Globus pallidus (tissue), 1 donor: Measurements from ENCODE around the gene CDC40.
"Not testable (repeated sequence)": the region's sequence is repeated elsewhere in the genome, so short reads cannot be mapped to it uniquely, and the experiment has no call there.

Experiments
- DNase-seq: peaks from one replicate; pipeline ENCODE4 v3.0.0-alpha.2; 2015; ENCODE audit warnings: low spot score

CDC40 gene

DNA sequence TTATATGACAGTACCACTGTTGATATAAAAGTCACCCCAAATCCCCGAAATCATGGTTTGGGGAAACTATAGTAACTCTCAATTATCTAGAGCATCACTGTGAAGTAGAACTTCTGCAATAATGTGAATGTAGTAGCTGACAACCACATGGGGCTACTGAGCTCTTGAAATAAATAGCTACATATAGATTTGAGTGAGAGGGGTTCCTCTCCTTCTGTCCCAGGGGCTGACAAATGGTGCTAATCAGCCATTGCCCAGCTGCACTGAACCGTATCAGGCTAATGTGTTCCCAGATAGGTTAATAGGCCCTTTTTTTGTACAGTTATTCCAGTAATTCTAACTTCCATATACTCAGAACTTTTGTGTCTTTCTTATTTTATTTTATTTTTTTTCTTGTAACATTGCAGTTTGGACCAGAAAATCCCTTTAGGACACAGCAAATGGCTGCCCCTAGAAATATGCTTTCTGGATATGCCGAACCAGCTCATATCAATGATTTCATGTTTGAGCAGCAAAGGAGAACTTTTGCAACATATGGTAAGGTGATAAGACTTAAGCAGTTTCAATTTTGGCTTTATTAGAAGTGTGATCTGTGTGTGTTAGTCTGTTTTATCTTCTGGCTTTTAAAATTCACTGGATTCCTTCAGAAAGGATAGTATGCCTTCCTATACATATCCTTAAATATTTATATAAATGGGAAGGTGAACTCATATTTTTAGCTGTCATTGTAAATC is 21.1 kb downstream of the CDC40 start:
- DNase-seq = no peak

DNA sequence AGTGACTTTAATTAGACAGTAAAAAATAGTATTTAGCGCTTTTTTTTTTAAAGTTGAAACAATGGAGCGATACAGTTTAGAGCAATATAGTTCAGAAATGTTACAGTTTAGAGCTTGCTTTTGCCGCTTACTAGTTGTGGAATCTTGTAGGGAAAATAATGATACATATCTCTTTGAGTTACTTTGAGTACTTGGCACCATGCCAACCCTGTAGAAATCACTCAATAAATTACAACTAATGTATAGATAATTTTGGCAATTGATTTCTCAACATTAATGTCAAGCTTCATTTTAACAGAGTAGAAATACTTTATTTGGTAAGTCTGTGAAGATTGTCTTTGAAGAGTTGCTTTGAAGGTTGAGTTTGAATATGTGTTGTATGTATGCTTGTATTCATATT is 27.4 kb downstream of the CDC40 start:
- no peak for DNase-seq

DNA sequence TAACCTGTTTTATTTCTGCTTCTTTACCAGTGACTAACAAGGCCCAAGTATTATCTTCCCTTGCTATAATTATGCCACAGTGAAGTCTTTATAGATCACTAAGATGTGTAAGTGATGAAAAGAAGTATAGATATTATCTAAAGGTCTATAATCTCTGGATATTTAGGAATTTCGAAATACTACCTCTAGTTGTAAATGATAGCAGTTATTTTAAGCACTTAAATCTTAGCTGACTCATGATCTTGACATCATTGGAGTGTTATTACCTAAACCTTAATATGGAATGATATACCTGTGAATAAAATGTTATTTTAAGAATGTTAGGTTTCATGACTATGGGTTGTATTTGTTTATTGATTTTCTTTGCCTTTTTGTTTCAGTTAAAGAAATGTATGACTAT is 31.5 kb downstream of the CDC40 start:
- DNase-seq = no peak

DNA sequence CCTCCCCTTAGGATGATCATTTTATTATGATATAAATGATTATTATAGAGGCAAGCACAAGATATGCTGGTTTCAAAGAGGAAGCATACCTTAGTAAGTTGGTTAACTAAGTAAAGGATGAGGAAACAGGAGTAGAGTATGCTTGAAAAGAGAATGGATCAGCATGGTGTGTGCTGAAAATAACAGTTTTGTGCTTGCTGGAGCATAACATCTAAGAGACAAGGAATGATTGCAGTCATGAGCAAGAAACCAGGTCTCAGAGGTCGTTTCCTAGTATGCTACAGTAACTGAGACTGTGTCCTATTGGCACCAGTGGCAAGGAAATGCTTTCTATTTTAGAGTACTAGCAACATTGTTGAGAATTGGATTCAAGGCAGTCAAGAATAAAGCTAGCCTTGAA is 34.1 kb downstream of the CDC40 start:
- DNase-seq = no peak

DNA sequence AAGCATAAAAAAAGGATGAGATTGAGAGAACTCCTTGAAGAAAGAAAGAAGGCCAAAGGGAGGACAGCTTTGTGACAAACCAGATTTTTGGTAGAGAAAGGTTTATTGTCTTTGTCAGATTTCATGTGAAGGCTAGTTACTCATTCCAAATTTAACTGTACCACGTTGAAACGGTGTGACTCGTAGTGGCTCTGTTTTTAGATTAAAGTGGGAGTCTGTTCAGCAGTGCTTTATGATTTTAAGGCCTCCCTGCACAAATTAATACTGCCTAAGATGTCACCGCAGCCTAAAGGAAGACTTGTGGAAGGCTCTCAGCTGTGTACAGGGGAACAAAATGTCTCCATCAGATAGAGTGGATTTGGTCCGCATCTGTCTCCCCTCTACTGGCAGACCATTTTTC is 35.9 kb downstream of the CDC40 start:
- no peak for DNase-seq

DNA sequence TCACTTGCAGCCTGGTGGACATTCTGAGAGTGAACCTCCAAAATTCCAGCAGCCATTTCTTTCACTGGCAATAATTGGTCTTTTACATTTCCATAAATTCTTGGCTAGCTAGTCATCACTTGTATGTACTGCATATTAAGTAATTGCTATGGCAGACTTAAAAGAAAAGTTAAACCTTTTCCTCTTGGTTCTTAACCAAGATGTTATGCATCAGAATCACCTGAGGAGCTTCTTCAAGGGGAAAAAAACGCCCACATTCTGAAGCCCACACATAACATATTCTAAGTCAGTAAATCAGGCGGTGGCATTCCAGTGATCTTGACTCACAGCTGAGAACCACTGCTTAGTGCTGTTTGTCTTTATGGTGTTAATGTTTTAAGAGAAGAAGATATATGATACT is 37.0 kb downstream of the CDC40 start:
- DNase-seq = no peak

DNA sequence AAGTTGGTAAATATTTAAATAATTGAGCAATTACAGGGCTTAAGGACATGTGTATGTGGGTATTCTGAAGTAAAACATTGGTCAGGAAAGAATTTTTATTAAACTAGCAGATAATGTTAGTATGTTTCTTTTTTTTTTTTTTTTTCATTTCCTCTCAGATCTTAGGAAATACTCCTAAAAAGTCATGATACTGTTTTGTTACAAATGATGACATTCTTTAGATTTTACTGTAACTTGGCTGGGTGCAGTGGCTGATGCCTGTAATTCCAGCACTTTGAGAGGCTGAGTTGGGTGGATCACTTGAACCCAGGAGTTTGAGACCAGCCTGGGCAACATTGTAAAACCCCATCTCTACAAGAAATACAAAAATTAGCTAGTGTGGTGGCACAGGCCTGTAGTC is 41.5 kb downstream of the CDC40 start:
- DNase-seq = no peak

DNA sequence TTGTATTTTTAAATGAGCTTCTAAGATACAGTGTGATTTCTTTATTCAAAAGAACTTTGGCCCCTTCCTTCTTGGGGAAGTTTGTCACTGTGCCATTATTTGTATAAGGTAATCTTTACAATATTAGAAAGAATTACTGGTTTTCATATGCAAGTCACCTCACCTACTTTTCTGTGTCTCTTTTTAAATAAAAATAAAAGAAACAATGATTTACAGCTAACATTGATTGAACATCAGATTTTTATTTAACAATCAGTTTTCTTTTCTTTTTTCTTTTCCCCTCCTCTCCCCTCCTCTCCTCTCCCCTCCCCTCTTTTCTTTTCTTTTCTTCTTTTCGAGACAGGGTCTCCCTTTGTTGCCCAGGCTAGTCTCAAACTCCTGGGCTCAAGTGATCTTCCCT is 46.0 kb downstream of the CDC40 start:
- DNase-seq = no peak

DNA sequence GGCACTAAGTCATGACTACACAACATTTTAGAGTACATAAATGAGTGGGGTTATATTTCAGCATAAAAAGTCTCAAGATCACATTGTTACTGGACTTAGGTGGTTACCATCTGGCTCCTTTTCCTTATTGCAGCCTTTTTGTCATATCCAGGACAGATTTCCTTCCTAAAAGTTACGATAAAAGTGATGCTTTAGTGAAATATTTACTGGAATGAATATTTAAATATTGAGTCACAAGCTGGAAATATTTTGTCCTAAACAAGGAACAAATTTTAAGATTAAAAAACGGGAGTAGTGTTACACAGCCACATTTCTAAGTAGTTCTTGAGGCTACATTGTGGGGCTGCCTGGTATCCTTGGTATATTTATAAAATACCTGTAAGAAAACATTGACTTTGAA is 52.2 kb downstream of the CDC40 start:
- DNase-seq = no peak

DNA sequence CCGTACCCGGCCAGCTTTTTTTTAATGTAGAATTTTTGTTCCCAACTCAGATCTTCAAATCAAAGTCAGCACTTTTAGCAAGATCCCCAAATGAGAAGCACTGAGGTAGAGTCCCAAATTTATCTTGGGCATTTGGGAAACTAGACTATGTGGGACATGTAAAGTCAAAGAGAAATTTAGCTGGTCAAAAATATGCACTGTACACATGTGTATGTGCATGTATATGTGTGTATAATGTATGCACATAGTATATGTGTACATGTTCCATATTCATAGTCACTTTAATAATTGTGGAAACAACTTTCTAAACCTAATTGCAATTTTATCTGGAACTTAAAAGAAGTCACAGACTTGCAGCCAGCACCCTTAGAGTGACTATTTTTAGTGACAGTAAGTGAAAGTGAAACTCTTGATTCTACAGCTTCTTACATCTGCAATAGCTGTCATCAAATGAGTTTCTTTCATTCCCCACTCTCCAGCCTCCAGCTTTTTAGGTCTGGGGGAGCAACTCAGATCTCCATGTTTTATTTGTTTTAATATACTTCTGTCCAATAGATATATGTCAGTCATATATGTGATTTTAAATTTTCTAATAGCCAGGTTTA is 53.6 kb downstream of the CDC40 start:
- no peak for DNase-seq

DNA sequence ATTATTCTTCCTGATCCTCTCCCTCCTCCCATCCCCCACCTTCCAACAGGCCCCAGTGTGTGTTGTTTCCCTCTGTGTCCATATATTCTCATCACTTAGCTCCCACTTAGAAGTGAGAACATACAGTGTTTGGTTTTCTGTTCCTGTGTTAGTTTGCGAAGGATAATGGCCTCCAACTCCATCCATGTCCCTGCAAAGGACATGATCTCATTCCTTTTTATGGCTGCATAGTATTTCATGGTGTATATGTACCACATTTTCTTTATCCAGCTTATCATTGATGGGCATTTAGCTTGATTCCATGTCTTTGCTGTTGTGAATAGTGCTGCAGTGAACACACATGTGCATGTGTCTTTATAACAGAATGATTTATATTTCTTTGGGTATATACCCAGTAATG is 55.8 kb downstream of the CDC40 start:
- DNase-seq = not testable (repeated sequence)

DNA sequence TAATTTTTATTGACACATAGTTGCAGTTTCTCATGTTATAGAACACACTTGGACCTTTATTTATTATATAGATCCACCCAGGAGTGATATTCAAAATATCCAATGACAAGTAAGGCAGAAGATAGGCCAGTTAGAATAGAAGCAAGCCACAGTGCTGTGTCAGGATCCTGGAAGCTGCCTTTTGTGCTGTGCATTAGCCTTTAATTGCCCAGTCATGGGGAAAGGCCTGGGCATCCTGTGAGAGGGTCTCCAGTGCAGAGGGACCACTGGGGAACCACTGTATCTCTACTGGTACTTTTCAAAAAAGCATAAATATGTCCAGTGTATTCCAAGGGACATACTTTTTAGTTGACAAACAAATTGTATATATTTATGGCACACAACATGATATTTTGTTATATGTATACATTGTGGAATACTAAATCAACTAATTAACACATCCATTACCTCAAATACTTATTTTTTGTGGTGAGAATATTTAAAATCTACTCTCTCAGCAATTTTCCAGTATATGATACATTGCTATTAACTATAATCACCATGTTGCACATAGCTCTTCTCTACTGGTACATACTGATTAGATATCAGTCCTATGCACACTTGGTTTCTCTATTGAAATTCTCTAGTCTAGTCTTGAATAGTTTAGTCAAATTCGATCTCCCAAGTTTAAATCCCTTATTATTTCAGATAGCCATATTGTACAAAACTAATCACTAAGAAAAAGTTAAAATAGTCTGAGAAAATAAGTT is 59.5 kb downstream of the CDC40 start:
- no peak for DNase-seq

DNA sequence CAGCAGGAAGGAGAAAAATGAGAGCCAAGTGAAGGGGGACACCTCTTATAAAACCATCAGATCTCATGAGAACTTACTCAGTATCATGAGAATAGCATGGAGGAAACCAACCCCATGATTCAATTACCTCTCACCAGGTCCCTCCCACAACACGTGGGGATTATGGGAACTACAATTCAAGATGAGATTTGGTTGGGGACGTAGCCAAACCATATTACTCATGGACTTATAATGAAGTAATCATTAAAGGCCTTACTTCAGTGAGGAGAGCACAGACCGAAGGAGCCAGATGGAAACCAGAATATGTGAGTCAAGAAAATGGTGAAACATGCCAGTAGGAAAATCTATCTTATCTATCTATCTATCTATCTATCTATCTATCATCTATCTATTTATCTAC is 64.4 kb downstream of the CDC40 start:
- DNase-seq = not testable (repeated sequence)

DNA sequence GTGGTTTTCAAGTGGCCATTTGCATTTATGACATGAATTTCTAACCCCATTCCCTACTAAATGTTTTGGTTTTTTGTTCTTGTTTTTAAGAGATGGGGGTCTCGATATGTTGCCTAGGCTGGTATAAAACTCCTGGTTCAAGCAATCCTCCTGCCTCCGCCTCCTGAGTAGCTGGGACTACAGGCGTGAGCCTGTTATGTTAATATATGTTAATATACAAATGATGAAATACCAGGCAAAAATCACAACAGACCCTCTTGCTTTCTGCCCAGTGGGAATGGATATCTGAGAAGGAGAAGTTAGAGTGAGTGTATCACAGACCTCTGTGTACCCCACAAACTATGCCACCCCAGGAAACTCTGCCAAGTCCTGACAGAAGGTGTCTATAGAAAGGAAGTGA is 66.2 kb downstream of the CDC40 start:
- no peak for DNase-seq

DNA sequence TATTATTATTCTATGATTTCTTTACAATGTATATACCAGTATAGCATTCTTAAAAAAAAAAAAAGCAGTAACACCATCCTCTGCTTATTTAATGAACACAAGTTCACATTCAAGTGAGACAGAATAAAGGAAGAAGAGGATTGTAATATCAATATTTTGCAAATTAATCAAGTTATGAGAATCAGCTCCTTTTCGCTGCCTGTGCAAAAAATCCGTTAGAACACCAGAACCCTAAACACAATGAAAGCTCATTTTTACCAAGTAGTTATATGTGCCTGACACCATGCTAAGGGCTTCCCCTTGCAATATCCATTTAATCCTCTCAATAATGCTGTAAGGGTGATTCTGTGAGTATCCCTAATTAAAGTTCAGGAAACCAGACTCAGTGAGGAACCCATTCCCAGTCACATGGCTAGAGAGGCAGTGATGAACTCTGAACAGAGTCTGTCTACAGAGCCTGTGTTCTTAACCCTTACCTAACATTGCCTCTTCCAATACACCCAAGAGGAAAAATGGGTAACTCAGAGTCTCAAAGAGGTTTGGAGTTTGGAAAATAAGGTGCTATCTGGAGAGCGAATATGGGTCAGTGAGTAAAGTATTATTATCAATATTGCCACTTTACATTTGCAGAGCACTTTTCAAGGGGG is 66.8 kb downstream of the CDC40 start:
- no peak for DNase-seq

DNA sequence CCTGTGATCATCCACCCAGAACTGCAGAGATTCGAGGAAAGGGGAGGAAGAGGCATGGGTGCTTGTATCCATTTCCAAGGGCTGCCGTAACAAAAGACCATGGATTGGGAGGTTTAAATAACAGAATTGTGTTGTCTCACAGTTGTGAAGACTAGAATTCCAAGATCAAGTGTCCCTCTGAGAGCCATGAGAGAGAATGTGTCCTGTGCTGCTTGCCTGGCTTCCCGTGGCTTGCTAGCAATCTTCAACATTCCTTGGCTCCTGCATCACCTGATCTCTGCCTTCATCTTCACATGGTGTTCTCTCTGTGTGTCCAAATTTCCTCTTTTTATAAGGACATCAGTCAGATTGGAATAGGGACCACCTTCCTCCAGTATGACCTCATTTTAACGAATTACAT is 69.8 kb downstream of the CDC40 start:
- no peak for DNase-seq

DNA sequence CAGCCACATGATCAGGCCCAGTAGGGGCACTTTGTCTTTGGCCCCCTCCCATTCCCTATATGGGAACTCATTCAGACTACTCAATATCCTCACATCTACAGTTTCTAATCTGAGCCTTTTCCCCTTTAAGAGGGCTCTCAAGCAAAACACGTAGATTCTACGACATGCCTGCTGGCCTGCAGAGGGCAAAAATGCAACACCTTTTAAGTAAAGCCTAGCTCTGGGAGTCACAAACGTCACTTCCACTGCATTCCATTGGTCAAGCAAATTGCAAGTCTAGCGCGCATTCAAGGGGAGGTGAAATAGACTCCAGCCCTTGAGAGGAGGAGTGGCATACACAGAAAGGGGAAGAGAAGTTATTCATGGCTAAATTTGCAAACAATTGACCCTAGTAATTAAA is 70.6 kb downstream of the CDC40 start:
- DNase-seq = no peak

DNA sequence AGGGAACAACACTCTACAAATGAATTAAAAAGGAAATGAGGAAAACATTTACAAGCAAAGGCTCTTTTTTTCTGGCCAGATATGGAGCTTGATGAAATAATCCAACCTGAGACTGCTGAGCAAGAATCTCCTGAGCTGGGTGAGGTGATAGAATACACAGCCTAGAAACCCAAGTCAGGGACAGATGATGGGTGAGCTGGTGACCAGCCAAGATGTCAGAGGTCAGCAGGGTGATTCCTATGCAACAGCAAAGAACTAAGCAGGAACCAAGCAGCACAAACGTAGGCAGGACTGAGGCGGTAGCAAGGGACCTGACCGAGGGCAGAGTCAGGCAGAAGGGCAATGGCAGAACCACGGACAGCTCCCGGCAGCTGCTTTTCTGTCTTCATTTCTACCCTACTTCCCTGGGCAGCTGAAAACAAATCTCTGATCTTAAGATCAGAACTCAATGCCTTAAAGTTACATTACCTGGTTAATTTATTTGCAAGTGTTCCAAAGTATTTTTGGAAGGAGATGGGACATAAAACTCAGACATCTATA is 75.1 kb downstream of the CDC40 start:
- DNase-seq = no peak

DNA sequence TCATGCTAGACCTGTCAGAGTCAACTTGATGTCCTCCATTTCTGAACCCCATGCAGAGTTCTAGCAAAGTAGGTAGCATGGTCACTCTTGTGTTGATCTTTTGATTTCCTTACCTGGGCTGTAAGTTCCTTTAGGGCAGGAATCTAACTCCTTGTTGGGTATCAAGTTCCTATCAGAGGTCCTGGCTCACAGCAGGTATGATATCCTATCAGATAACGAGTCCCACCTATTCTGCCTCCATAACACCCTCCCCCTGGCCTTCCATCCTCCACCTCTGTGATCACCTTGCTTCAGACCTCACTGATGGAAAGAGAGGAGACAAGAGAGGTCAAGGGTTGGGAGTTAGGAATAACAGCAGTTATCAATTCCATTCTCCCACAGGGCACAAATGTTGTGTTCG is 76.1 kb downstream of the CDC40 start:
- no peak for DNase-seq

DNA sequence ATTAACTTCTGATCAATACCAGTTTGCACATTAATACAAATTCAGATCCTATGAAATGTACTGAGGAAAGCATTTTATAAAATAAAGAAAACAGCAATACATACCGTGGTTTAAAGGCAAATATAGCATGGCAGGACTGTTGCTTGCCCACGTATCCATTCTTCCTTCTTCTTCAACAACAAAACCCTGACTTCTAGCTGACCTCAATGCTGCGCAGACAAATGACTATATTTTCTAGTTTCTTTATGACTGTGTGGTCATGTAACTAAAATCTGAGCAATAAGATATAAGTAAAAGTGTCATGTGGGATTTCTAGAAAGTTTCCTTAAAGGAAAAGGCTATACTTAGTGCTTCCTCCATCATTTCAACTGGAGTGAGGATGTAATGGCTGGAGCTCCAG is 85.0 kb downstream of the CDC40 start:
- no peak for DNase-seq

DNA sequence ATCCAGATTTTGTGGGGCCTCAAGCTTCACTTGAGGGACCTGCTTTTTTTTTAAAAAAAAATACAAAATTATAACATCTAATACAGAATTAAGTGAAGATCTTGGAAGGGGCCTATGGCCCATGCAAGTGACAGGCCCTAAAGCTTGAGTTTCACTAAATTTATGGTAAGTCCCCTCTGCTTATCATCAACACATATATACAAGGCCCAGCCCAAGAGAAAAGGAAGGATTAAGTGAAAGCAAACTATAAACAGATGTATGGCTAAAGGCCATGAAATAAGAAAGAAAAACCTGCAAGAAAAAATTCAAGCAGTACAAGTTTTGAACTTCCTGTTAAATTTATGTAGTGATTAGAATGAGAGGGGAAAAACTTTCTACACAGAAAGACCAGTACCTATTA is 86.8 kb downstream of the CDC40 start:
- no peak for DNase-seq

DNA sequence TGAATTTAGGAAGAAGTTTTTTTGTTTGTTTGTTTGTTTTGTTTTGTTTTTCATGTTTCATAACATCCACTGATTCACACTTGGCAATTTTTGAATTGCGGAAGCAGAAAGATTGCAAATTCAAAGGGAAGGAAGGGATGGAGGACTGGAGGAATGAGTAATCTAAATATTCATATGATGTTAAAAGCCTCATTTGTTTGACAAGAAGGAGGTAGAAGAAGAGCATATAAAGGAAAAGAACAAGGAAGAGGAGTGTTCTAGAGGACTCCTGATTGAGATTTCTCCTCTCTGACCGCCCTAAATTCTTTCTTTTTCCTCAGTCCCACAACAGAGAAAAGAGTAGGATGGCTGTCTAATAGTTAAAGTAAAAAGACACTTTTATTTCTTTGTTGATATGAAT is 89.4 kb downstream of the CDC40 start:
- DNase-seq = no peak

DNA sequence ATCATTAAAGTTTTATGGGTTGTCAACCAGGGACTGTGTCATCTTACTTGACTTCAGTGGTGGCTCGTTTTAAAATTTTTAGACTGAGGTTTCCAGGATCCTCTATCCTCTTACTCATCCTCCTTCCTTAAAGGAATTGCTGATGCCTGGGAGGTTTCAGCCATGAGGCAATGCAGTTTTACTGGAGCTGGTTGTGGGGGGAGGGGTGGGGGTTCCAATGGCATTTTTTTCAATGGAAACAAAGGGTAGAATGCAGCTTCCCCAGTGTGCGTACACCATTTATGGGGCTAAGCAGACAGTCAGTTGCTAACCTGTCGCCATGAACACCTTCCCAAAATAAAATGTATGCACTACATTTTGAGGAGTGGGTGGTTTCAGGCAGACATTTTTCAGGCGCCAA is 89.9 kb downstream of the CDC40 start:
- no peak for DNase-seq
